ENCODE data around the gene S100A2. TPM values are rescaled to one million over a fixed set of nuclear protein-coding genes. Genes with fewer than 3 reads are reported as not detected.

S100A2 gene
- total RNA-seq, 6 experiments from 2014 or later = not detected

- Histone ChIP-seq H3K4me1 (peaks cover 0 to 27% (median 12%) of the 10 kb centered on the region in 4 donors), H3K4me3 (peak overlapping the region; percentile 36 to 60 (median 55)), H3K9me3 (no peaks in the 10 kb centered on the region), H3K27ac (peak overlapping the region; percentile 92 to 98 (median 94)), H3K27me3 (no peaks in the 10 kb centered on the region), H3K36me3 (peaks cover 0 to 14% (median 5%) of the 10 kb centered on the region in 4 donors)
- no peak for DNase-seq
- WGBS (ENCODE audit: insufficient coverage, low coverage, low lambda C conversion rate, missing lambda C conversion rate) = 74% methylated on average over 4 of the region's 7 CpGs
- no peak for TF ChIP-seq CTCF (IDR thresholded peaks at IDR 0.05)
- no peak for TF ChIP-seq POLR2A (IDR thresholded peaks at IDR 0.05)
- ATAC-seq = no peak
- intact Hi-C loops (cut with DNase I) = no loop called here
These were observed 42.5 kb upstream of the S100A2 start for GRCh38 chr1:153608089-153608682.

GRCh38 chr1:153607381-153607780, 41.7 kb upstream of the S100A2 start:
- TF ChIP-seq POLR2A (IDR thresholded peaks at IDR 0.05) = no peak
- no peak for TF ChIP-seq CTCF (IDR thresholded peaks at IDR 0.05)

GRCh38 chr1:153606194-153606593, 40.5 kb upstream of the S100A2 start:
- H3K9me3 ChIP-seq = no peaks in the 10 kb centered on the region
- no peak overlapping the region for H3K4me3 ChIP-seq
- H3K27me3 ChIP-seq = no peaks in the 10 kb centered on the region
- ATAC-seq (no peak), DNase-seq (no peak)
- TF ChIP-seq POLR2A (IDR thresholded peaks at IDR 0.05) = no peak
- TF ChIP-seq CTCF (IDR thresholded peaks at IDR 0.05) = no peak
- no peak overlapping the region for H3K27ac ChIP-seq
- WGBS (ENCODE audit: insufficient coverage, low coverage, low lambda C conversion rate, missing lambda C conversion rate) = 96% methylated on average over 8 of the region's 11 CpGs
- intact Hi-C loops (cut with DNase I) = no loop called here
- peaks cover 0 to 14% (median 5%) of the 10 kb centered on the region in 4 donors for H3K36me3 ChIP-seq
- H3K4me1 ChIP-seq = peaks cover 0 to 23% (median 10%) of the 10 kb centered on the region in 4 donors

More at GRCh38 chr1:153607381-153607780, 41.7 kb upstream of the S100A2 start:
- H3K36me3 ChIP-seq = peaks cover 0 to 14% (median 5%) of the 10 kb centered on the region in 4 donors
- H3K4me1 ChIP-seq = peaks cover 0 to 23% (median 10%) of the 10 kb centered on the region in 4 donors
- no peak for ATAC-seq
- no peaks in the 10 kb centered on the region for H3K9me3 ChIP-seq
- H3K4me3 ChIP-seq = peak overlapping the region in 1 of 3 donors; percentile 36
- H3K27me3 ChIP-seq = no peaks in the 10 kb centered on the region
- DNase-seq = no peak
- intact Hi-C loops (cut with DNase I) = no loop called here
- WGBS (ENCODE audit: insufficient coverage, low coverage, low lambda C conversion rate, missing lambda C conversion rate) = no CpG with 5 or more reads among the region's 8 CpGs
- H3K27ac ChIP-seq = no peak overlapping the region

GRCh38 chr1:153602749-153603148, 37.1 kb upstream of the S100A2 start:
- no peak for TF ChIP-seq POLR2A (IDR thresholded peaks at IDR 0.05)
- no peak for TF ChIP-seq CTCF (IDR thresholded peaks at IDR 0.05)
- H3K27ac ChIP-seq = no peak overlapping the region
- H3K27me3 ChIP-seq = no peaks in the 10 kb centered on the region
- H3K4me1 ChIP-seq = no peaks in the 10 kb centered on the region
- no peak overlapping the region for H3K4me3 ChIP-seq
- ATAC-seq (no peak), DNase-seq (no peak)
- 82% methylated on average over 6 of the region's 6 CpGs for WGBS (ENCODE audit: insufficient coverage, low coverage, low lambda C conversion rate, missing lambda C conversion rate)
- peaks cover 0 to 14% (median 5%) of the 10 kb centered on the region in 4 donors for H3K36me3 ChIP-seq
- no peaks in the 10 kb centered on the region for H3K9me3 ChIP-seq
- intact Hi-C loops (cut with DNase I) = no loop called here

Measured in right lobe of liver (tissue), 6 donors.